Large intestine (tissue), 3 donors: ENCODE data around the gene ARFGEF3. TPM values are rescaled to one million over a fixed set of nuclear protein-coding genes. Genes with fewer than 3 reads are reported as not detected.

Experiments
- DNase-seq, 2 donors: peaks; one replicate each; pipeline versions ENCODE4 v3.0.0 to v3.0.0-alpha.2; 2013
- H3K27ac ChIP-seq: one replicate; pipeline ENCODE4 v1.5.1; 2013; ENCODE audit warnings: low read length
- H3K27me3 ChIP-seq: 2 replicates; pipeline ENCODE4 v1.6.1; 2013; ENCODE audit warnings: low read length; ENCODE audit not compliant: control insufficient read depth, insufficient read depth
- H3K36me3 ChIP-seq: 2 replicates; pipeline ENCODE4 v1.6.1; 2013; ENCODE audit warnings: low read length; ENCODE audit not compliant: control insufficient read depth, insufficient read depth
- H3K4me1 ChIP-seq: one replicate; pipeline ENCODE4 v1.6.1; 2013; ENCODE audit warnings: low read length; ENCODE audit not compliant: control insufficient read depth, insufficient read depth
- H3K4me3 ChIP-seq: one replicate; pipeline ENCODE4 v1.5.1; 2013; ENCODE audit warnings: low read length
- H3K9me3 ChIP-seq: one replicate; pipeline ENCODE4 v1.6.1; 2013; ENCODE audit warnings: mild to moderate bottlenecking, low read depth, low read length, moderate library complexity; ENCODE audit not compliant: control insufficient read depth
- WGBS: methylation state at CpG from one replicate; pipeline ENCODE4 v1.1.5; 2013; ENCODE audit warnings: low lambda C conversion rate; ENCODE audit not compliant: insufficient coverage; 5-methylcytosine and 5-hydroxymethylcytosine counted together
- polyA plus RNA-seq: library from polyadenylated mRNA; unstranded; fragments of 120-200 nt; gene quantifications from one replicate; pipeline ENCODE4 v1.2.1, GENCODE V29; 2013

ARFGEF3 gene
- polyA plus RNA-seq, 1 donor = 7.3 TPM

DNA sequence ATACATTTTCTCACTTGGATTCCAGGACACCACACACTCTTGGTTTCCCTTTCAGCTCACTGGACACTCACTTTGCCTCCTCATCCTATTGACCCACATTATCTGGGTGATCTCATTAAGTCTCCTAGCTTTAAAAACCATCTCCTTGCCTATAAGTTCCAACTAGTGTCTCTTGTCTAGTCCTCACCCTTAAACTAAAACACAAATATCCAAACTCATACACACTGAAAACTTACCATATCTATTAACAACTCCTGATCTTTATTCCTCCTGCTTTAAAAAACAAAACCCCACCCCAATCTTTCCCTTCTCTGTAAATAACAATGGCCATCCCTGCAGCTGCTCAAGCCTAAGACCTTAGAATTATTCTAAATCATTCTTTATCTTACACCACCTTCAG, 212.5 kb downstream of the ARFGEF3 start:
- H3K4me3 ChIP-seq = no peak overlapping the region
- no peaks in the 10 kb centered on the region for H3K9me3 ChIP-seq
- no peak overlapping the region for H3K27ac ChIP-seq
- no peak for DNase-seq
- no peaks in the 10 kb centered on the region for H3K27me3 ChIP-seq
- H3K36me3 ChIP-seq = no peaks in the 10 kb centered on the region
- peaks cover 3% of the 10 kb centered on the region for H3K4me1 ChIP-seq

- Histone ChIP-seq H3K4me1 (peaks cover 3% of the 10 kb centered on the region), H3K27ac (no peak overlapping the region), H3K27me3 (no peaks in the 10 kb centered on the region), H3K36me3 (no peaks in the 10 kb centered on the region), H3K4me3 (no peak overlapping the region), H3K9me3 (no peaks in the 10 kb centered on the region)
- 100% methylated on average over 1 of the region's 2 CpGs for WGBS
- DNase-seq = peak; percentile 13 to 29
Observed at GRCh38 chr6:138374815-138375214, 213.1 kb downstream of the ARFGEF3 start.

GRCh38 chr6:138377042-138377441, 215.3 kb downstream of the ARFGEF3 start:
- Histone ChIP-seq H3K36me3 (no peaks in the 10 kb centered on the region), H3K27ac (no peak overlapping the region), H3K9me3 (no peaks in the 10 kb centered on the region), H3K4me3 (no peak overlapping the region), H3K4me1 (no peaks in the 10 kb centered on the region), H3K27me3 (no peaks in the 10 kb centered on the region)
- no peak for DNase-seq

- Histone ChIP-seq H3K27me3 (no peaks in the 10 kb centered on the region), H3K4me3 (no peak within 1 kb of the TSS), H3K9me3 (no peaks in the 10 kb centered on the region), H3K36me3 (no peaks in the 10 kb centered on the region), H3K27ac (no peak within 1 kb of the TSS), H3K4me1 (no peaks in the 10 kb centered on the region)
- WGBS = 80% methylated on average over 1 of the region's 6 CpGs
- no peak for DNase-seq
Observed at GRCh38 chr6:138377844-138378243, 216.1 kb downstream of the ARFGEF3 start, which contains the start of gene SMIM28. TSS of gene SMIM28 (plus strand) at chr6:138377905. CDS start at chr6:138378073, 168 bp downstream.

- Histone ChIP-seq H3K4me1 (no peaks in the 10 kb centered on the region), H3K27me3 (no peaks in the 10 kb centered on the region), H3K9me3 (no peaks in the 10 kb centered on the region), H3K4me3 (no peak overlapping the region), H3K36me3 (no peaks in the 10 kb centered on the region), H3K27ac (no peak overlapping the region)
- 66% methylated on average over 3 of the region's 4 CpGs for WGBS
- DNase-seq = no peak
Observed at GRCh38 chr6:138378463-138378862, 216.7 kb downstream of the ARFGEF3 start.

DNA sequence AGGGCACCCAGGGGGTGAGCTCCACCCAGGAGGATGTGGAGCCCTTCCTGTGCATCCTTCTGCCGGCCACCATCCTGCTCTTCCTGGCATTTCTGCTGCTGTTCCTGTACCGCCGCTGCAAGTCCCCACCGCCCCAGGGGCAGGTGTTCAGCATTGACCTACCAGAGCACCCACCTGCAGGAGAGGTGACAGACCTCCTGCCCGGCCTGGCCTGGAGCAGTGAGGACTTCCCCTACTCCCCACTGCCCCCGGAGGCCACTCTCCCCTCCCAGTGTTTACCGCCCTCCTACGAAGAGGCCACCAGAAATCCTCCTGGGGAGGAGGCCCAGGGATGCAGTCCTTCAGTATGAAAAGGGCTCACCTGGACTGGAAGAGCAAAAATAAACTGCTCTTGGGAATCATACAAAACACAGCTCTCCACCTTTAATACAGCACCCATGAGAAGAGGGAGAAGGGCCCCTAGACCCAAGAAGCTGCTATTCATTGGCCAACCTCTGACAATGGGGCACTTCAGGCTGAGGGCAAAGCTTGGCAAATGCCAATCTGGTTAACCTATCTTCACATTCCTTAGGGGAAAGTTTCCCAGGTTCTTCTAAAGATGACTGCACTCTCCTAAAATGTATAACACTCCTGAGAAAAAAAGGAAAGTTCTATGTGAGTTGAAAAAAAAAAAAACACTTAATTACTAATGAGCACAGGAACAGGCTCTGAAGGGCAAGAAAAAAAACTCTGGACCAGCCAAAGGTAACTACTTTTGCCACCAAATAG, 220.9 kb downstream of the ARFGEF3 start:
- H3K4me3 ChIP-seq = no peak overlapping the region
- WGBS = no CpG with 5 or more reads among the region's 8 CpGs
- no peaks in the 10 kb centered on the region for H3K27me3 ChIP-seq
- no peaks in the 10 kb centered on the region for H3K36me3 ChIP-seq
- DNase-seq = no peak
- H3K4me1 ChIP-seq = no peaks in the 10 kb centered on the region
- no peaks in the 10 kb centered on the region for H3K9me3 ChIP-seq
- no peak overlapping the region for H3K27ac ChIP-seq

- Histone ChIP-seq H3K4me3 (no peak overlapping the region), H3K4me1 (no peaks in the 10 kb centered on the region), H3K27me3 (no peaks in the 10 kb centered on the region), H3K9me3 (no peaks in the 10 kb centered on the region), H3K27ac (no peak overlapping the region), H3K36me3 (no peaks in the 10 kb centered on the region)
- no peak for DNase-seq
- WGBS = no CpG with 5 or more reads among the region's 3 CpGs
Observed at GRCh38 chr6:138383776-138384175, 222.0 kb downstream of the ARFGEF3 start.

GRCh38 chr6:138386897-138387296, 225.2 kb downstream of the ARFGEF3 start:
- H3K4me1 ChIP-seq = no peaks in the 10 kb centered on the region
- H3K27ac ChIP-seq = no peak overlapping the region
- no peaks in the 10 kb centered on the region for H3K27me3 ChIP-seq
- H3K4me3 ChIP-seq = no peak overlapping the region
- H3K36me3 ChIP-seq = no peaks in the 10 kb centered on the region
- WGBS = no CpG with 5 or more reads among the region's 3 CpGs
- DNase-seq = no peak
- no peaks in the 10 kb centered on the region for H3K9me3 ChIP-seq

GRCh38 chr6:138387577-138388368, 226.0 kb downstream of the ARFGEF3 start:
- Histone ChIP-seq H3K4me3 (no peak overlapping the region), H3K9me3 (no peaks in the 10 kb centered on the region), H3K27me3 (no peaks in the 10 kb centered on the region), H3K27ac (no peak overlapping the region), H3K36me3 (no peaks in the 10 kb centered on the region), H3K4me1 (no peaks in the 10 kb centered on the region)
- WGBS = 72% methylated on average over 2 of the region's 8 CpGs
- no peak for DNase-seq

DNA sequence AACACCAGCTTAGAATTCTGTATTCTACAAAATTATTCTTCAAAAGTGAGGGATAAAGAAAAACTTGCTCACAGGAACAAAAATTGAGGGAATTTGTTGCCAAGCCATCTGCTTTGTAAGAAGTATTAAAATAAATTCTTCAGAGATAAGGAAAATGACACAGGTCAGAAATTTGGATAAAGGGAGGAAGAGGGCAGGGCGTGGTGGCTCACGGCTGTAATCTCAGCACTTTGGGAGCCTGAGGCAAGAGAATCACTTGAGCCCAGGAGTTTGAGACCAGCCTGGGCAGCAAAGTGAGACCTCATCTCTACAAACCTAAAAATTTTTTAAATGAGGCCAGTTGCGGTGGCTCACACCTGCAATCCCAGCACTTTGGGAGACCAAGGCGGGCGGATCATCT, 227.8 kb downstream of the ARFGEF3 start:
- no peaks in the 10 kb centered on the region for H3K9me3 ChIP-seq
- WGBS = no CpG with 5 or more reads among the region's 5 CpGs

More for the DNA sequence above, 227.8 kb downstream of the ARFGEF3 start:
- Histone ChIP-seq H3K27ac (no peak overlapping the region), H3K4me3 (no peak overlapping the region), H3K36me3 (no peaks in the 10 kb centered on the region), H3K4me1 (no peaks in the 10 kb centered on the region), H3K27me3 (no peaks in the 10 kb centered on the region)
- DNase-seq = no peak
